ENCODE results near the gene FAM216A. TPM values are rescaled to one million over a fixed set of nuclear protein-coding genes. Genes with fewer than 3 reads are reported as not detected.
A peak's percentile ranks its signal among the peaks of the same experiment; 100 is the strongest.

Gene FAM216A
- total RNA-seq, 2 donors from 2014 or later: 3.7 to 12.6 TPM

- Histone ChIP-seq H3K27ac (peak overlapping the region; percentile 64 to 72), H3K27me3 (replicated peaks; ENCODE audit: insufficient read depth) (no peaks in the 10 kb centered on the region), H3K9me3 (no peaks in the 10 kb centered on the region), H3K4me3 (peak overlapping the region; percentile 45), H3K4me1 (ENCODE audit: control insufficient read depth in 1 of 2, low read depth in 2 of 2) (peaks cover 5 to 34% of the 10 kb centered on the region in 2 donors), H3K36me3 (no peaks in the 10 kb centered on the region)
- DNase-seq (ENCODE audit: low spot score) (no peak), ATAC-seq (ENCODE audit: insufficient number of reproducible peaks, low FRiP score, low read depth) (no peak)
- TF ChIP-seq CTCF (IDR thresholded peaks at IDR 0.05): no peak
Observed at GRCh38 chr12:110536834-110537604, 68.4 kb downstream of the FAM216A start.

GRCh38 chr12:110537605-110538409, 69.2 kb downstream of the FAM216A start:
- no peak for TF ChIP-seq CTCF (IDR thresholded peaks at IDR 0.05)
- DNase-seq (ENCODE audit: low spot score): peak; percentile 8
- Histone ChIP-seq H3K27me3 (replicated peaks; ENCODE audit: insufficient read depth) (no peaks in the 10 kb centered on the region), H3K36me3 (no peaks in the 10 kb centered on the region), H3K27ac (peak overlapping the region; percentile 64 to 72), H3K4me1 (ENCODE audit: control insufficient read depth in 1 of 2, low read depth in 2 of 2) (peaks cover 6 to 37% of the 10 kb centered on the region in 2 donors), H3K9me3 (no peaks in the 10 kb centered on the region), H3K4me3 (peak overlapping the region; percentile 45)
- ATAC-seq (ENCODE audit: insufficient number of reproducible peaks, low FRiP score, low read depth): peak; percentile 20

GRCh38 chr12:110538869-110539622, 70.4 kb downstream of the FAM216A start:
- ATAC-seq (ENCODE audit: insufficient number of reproducible peaks, low FRiP score, low read depth): no peak
- no peaks in the 10 kb centered on the region for H3K9me3 ChIP-seq
- peak overlapping the region in 1 of 2 donors; percentile 72 for H3K27ac ChIP-seq
- DNase-seq (ENCODE audit: low spot score): no peak
- no peaks in the 10 kb centered on the region for H3K27me3 ChIP-seq (replicated peaks; ENCODE audit: insufficient read depth)
- H3K4me1 ChIP-seq (ENCODE audit: control insufficient read depth in 1 of 2, low read depth in 2 of 2): peaks cover 14 to 50% of the 10 kb centered on the region in 2 donors
- TF ChIP-seq CTCF (IDR thresholded peaks at IDR 0.05): no peak
- no peaks in the 10 kb centered on the region for H3K36me3 ChIP-seq
- no peak overlapping the region for H3K4me3 ChIP-seq

Other genes with a start within 250 kb of the FAM216A start
- gene ATP2A2, start 187.6 kb upstream of the FAM216A start, total RNA-seq: 100 to 1,000 TPM; 226 to 290 TPM
- 10 to 100 TPM; 41.0 to 66.9 TPM for gene ANAPC7, start 65.1 kb upstream of the FAM216A start, total RNA-seq
- gene ARPC3, start 18.5 kb upstream of the FAM216A start, total RNA-seq: 100 to 1,000 TPM; 152 to 247 TPM
- gene GPN3, start 588 bp upstream of the FAM216A start, total RNA-seq: 10 to 100 TPM; 12.5 to 12.9 TPM
- gene VPS29, start 33.3 kb downstream of the FAM216A start, total RNA-seq: 10 to 100 TPM; 77.7 to 82.6 TPM
- gene RAD9B, start 33.5 kb downstream of the FAM216A start, total RNA-seq: under 1 TPM in 1 of 2 donors, not detected in 1; 0.21 TPM
- gene PPTC7, start 114.5 kb downstream of the FAM216A start, total RNA-seq: 10 to 100 TPM; 11.8 to 30.4 TPM
- gene TCTN1, start 145.3 kb downstream of the FAM216A start, total RNA-seq: 10 to 100 TPM; 40.9 to 42.0 TPM
- 10 to 100 TPM; 12.3 to 14.5 TPM for gene HVCN1, start 220.3 kb downstream of the FAM216A start, total RNA-seq